ENCODE data around the gene ANTXRL.
"Not testable (repeated sequence)": the region's sequence is repeated elsewhere in the genome, so short reads cannot be mapped to it uniquely, and the experiment has no call there.

The ANTXRL gene

GRCh38 chr10:46286991-46287693, at the start of gene ANTXRL:
ANTXRL (plus strand) TSS chr10:46286997; CDS start chr10:46287263, 266 bp downstream.
- DNase-seq (ENCODE audit: low read depth in 2 of 2), result no peak

- no peak for DNase-seq (ENCODE audit: low read depth in 2 of 2)
Measured at GRCh38 chr10:46237815-46238510, 48.8 kb upstream of the ANTXRL start.

GRCh38 chr10:46239247-46239646, 47.5 kb upstream of the ANTXRL start:
- DNase-seq (ENCODE audit: low read depth in 2 of 2), result no peak

- no peak for DNase-seq (ENCODE audit: low read depth in 2 of 2)
Measured at GRCh38 chr10:46239993-46240683, 46.7 kb upstream of the ANTXRL start.

GRCh38 chr10:46240684-46241565, 45.9 kb upstream of the ANTXRL start:
- DNase-seq (ENCODE audit: low read depth in 2 of 2), result no peak

GRCh38 chr10:46245381-46245900, 41.4 kb upstream of the ANTXRL start:
- DNase-seq (ENCODE audit: low read depth in 2 of 2), result no peak

GRCh38 chr10:46246400-46247180, 40.2 kb upstream of the ANTXRL start:
- DNase-seq (ENCODE audit: low read depth in 2 of 2), result not testable (repeated sequence)

GRCh38 chr10:46247181-46247475, 39.7 kb upstream of the ANTXRL start:
- no peak for DNase-seq (ENCODE audit: low read depth in 2 of 2)

- no peak for DNase-seq (ENCODE audit: low read depth in 2 of 2)
Measured at GRCh38 chr10:46247808-46248569, 38.8 kb upstream of the ANTXRL start.

- DNase-seq (ENCODE audit: low read depth in 2 of 2), result no peak
Measured at GRCh38 chr10:46248651-46249146, 38.1 kb upstream of the ANTXRL start.

- DNase-seq (ENCODE audit: low read depth in 2 of 2), result not testable (repeated sequence)
Measured at GRCh38 chr10:46249617-46250344, 37.0 kb upstream of the ANTXRL start.

GRCh38 chr10:46250481-46250880, 36.3 kb upstream of the ANTXRL start:
- DNase-seq (ENCODE audit: low read depth in 2 of 2), result no peak

GRCh38 chr10:46250898-46251856, 35.6 kb upstream of the ANTXRL start:
- no peak for DNase-seq (ENCODE audit: low read depth in 2 of 2)

GRCh38 chr10:46251857-46252847, 34.6 kb upstream of the ANTXRL start:
- no peak for DNase-seq (ENCODE audit: low read depth in 2 of 2)

- DNase-seq (ENCODE audit: low read depth in 2 of 2), result no peak
Measured at GRCh38 chr10:46253076-46254006, 33.5 kb upstream of the ANTXRL start.

- DNase-seq (ENCODE audit: low read depth in 2 of 2), result no peak
Measured at GRCh38 chr10:46254007-46254383, 32.8 kb upstream of the ANTXRL start.

All from stimulated activated CD8-positive, alpha-beta memory T cell treated with anti-CD3 and anti-CD28 coated beads, Interleukin-7, amount 100 ng/mL, for 4 hours (primary cell).